Stomach (tissue), 4 donors: ENCODE data around the gene ZNF423.

ENCODE experiments used
- CTCF ChIP-seq, 7 experiments: fragments of 450-650 bp in 4 of 7; fragments of 200-600 bp in 3 of 7; sonication (generic) in 3 of 7; IDR thresholded peaks; one replicate each; pipeline ENCODE4 v1.5.1; 2016 to 2019; ENCODE audit warnings: antibody characterized with exemption in 7 of 7, control low read depth in 2 of 7, mild to moderate bottlenecking in 1 of 7
- EP300 ChIP-seq: sonication (generic); formaldehyde crosslinking; IDR thresholded peaks from one replicate; pipeline ENCODE4 v1.6.1; 2017; ENCODE audit warnings: antibody characterized with exemption
- POLR2A ChIP-seq, 4 donors: fragments of 450-650 bp; IDR thresholded peaks; one replicate each; pipeline ENCODE4 v1.6.1; 2016; ENCODE audit warnings: antibody characterized with exemption in 4 of 4, control low read depth in 2 of 4, mild to moderate bottlenecking in 1 of 4, moderate library complexity in 1 of 4
- POLR2AphosphoS5 ChIP-seq, 3 donors: sonication (generic); formaldehyde crosslinking; IDR thresholded peaks; one replicate each; pipeline ENCODE4 v1.6.1; 2016; ENCODE audit warnings: antibody characterized with exemption in 3 of 3

GRCh38 chr16:49849037-49849753 lies 6.7 kb downstream of the ZNF423 start:
- TF ChIP-seq CTCF (IDR thresholded peaks at IDR 0.05) (no peak), EP300 (no peak), POLR2A (IDR thresholded peaks at IDR 0.05) (no peak), POLR2AphosphoS5 (IDR thresholded peaks at IDR 0.05) (no peak)
